GM21367 (cell line): ENCODE measurements around the gene RBM14.
A peak's percentile ranks its signal among the peaks of the same experiment; 100 is the strongest.
"Not testable (repeated sequence)": the region's sequence is repeated elsewhere in the genome, so short reads cannot be mapped to it uniquely, and the experiment has no call there.

Source experiments
- ATAC-seq: cut with Tn5 transposase; IDR thresholded peaks from one replicate; pipeline ENCODE4 v1.9.1; 2021; ENCODE audit not compliant: unreplicated experiment

Gene RBM14, protein sequence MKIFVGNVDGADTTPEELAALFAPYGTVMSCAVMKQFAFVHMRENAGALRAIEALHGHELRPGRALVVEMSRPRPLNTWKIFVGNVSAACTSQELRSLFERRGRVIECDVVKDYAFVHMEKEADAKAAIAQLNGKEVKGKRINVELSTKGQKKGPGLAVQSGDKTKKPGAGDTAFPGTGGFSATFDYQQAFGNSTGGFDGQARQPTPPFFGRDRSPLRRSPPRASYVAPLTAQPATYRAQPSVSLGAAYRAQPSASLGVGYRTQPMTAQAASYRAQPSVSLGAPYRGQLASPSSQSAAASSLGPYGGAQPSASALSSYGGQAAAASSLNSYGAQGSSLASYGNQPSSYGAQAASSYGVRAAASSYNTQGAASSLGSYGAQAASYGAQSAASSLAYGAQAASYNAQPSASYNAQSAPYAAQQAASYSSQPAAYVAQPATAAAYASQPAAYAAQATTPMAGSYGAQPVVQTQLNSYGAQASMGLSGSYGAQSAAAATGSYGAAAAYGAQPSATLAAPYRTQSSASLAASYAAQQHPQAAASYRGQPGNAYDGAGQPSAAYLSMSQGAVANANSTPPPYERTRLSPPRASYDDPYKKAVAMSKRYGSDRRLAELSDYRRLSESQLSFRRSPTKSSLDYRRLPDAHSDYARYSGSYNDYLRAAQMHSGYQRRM

DNA sequence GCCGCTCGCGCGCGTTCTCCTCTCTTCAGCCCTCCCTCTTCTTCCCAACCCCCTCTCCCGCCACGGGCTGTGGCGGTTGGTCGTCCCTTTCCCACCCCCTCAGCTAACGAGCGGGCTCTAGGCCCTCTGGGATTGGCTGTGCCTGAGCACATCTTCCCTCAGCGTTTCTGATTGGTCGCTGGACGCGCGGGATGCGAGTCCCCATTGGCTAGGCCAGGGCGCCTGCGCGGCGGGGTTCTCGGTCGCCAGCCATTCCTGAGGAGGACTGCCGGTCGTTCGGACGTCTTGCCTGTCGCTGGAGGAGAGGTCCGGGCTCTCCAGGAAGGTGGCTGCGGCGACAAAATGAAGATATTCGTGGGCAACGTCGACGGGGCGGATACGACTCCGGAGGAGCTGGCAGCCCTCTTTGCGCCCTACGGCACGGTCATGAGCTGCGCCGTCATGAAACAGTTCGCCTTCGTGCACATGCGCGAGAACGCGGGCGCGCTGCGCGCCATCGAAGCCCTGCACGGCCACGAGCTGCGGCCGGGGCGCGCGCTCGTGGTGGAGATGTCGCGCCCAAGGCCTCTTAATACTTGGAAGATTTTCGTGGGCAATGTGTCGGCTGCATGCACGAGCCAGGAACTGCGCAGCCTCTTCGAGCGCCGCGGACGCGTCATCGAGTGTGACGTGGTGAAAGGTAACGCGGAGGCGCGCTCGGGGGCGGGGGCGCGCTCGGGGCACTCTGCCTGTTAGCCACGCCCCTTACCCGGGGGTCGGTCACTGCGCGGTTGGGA lies at the start of gene RBM14:
Gene RBM14, plus strand, starts transcription at position 252 of the 776 bp plus-strand sequence. Its CDS starts 91 bp downstream, at position 343.
- ATAC-seq: peak; percentile 74

DNA sequence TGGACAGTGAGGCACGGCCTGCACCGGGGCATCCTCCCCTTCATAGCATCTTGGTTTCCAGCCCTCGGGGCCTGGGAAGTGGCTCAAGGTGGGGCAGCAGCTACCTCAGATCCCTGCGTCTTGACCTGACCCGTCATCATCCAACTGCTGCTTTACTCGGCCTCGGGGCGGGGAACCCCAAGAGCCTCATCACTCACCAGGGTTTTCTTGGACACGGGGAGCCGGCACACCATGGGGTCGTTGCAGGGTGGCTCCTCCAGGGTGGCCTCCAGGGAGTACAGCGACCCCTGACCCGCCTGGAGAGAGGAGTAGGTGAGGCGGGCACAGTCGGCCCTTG lies 48.7 kb upstream of the RBM14 start:
- ATAC-seq: no peak

DNA sequence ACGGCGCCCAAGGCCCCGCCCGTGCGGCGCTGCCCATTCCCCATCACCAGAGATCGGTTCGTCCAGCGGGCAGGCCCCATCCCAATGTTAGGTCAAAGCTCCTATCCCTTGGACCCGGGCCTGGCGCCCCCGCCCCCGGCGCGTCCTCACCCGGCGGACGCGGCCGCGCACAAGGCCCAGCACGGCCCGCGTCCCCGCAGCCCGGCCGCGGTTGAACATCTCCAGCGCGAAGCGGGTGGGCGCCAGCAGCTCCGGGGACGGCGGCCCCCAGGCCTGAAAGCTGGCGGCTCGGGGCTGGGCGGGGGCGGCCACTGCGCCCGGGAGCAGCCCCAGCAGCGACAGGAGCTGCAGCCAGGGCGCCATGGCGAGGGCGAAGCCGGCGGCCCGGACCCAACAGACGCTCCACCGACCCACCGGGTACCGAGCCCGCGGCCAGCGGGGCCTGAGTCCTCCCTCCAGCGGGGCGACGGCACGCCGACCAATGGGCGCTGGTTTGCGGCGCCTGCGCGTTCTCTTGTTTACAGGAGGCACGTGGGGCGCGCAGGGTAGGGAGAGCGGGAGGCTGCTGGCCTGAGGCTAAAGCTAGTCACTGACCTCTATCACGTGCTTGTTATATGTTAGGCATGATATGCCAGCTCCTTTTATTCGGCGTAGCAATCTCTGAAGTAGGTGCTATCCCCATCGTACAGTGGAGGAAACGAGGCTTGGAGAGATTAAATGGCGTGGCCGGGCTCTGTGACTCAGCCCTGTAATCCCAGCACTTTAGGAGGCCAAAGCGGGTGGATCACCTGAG lies 48.1 kb upstream of the RBM14 start, which contains the start of gene CTSF:
Gene CTSF, minus strand, starts transcription at position 483 of the 793 bp plus-strand sequence. Its CDS starts 120 bp downstream, at position 363.
- no peak for ATAC-seq

DNA sequence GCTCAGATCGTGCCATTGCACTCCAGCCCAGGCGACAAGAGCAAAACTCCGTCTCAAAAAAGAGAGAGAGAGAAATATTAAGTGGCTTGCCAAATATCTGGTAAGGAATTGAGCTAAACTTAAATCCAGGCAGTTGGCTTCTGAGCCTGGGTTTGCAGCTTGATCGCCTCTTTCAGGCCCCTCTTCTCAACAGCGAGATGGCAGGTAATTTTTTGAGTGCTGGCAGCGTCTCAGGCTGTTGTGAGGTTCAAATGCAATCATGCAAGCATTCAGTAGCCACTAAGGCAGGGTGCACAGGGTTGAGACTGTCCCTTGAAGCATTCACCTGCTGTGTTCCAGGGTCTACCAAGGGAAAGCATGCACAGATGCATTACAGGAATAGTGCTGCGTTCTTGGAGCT lies 47.4 kb upstream of the RBM14 start:
- no peak for ATAC-seq

DNA sequence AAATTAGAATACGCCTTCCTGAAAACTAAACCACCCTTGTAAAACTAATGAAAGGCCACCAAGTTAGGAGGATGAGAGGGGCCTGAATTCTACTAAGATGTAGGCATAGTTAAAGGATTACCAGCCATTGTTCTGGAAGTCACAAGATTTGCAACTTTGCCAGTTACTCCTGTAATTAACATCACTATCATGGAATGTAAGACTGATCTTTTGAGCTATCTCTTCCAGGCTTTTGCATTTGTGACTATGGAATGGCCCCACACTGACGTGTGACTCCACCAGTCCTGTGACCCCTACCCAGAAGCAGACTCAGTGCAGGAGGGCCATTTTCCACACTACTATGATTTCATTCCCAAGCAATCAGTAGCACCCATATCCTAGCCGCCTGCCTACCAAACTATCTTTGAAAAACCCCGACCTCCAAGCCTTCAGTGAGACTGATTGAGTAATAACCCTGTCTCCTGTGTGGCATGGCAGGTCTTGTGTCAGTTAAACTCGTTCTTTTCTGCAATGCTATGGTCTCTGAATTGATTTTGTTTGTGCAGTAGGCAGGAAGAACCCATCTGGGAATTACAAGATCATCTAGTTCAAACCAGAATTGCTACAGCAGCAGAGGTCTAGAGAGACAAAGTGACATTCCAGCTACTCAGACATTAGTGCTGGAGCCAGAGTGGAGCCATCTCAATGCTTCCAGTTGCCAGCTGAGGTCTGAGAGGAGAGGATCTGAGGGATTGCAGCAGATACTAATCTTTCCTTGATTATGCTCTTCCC lies 46.2 kb upstream of the RBM14 start:
- no peak for ATAC-seq

DNA sequence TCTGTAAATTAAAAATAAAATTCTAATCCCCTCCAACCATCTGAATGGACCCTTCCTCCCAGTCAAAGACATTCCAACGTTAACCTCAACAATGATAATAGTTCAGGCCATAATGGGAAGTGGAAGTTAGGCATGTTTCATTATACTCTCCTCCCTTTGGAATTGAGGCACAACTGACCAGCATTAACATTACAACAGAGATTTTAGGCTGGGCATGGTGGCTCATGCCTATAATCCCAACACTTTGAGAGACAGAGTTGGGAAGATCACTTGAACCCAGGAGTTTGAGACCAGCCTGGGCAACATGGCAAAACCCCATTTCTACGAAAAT lies 45.6 kb upstream of the RBM14 start:
- ATAC-seq: no peak

DNA sequence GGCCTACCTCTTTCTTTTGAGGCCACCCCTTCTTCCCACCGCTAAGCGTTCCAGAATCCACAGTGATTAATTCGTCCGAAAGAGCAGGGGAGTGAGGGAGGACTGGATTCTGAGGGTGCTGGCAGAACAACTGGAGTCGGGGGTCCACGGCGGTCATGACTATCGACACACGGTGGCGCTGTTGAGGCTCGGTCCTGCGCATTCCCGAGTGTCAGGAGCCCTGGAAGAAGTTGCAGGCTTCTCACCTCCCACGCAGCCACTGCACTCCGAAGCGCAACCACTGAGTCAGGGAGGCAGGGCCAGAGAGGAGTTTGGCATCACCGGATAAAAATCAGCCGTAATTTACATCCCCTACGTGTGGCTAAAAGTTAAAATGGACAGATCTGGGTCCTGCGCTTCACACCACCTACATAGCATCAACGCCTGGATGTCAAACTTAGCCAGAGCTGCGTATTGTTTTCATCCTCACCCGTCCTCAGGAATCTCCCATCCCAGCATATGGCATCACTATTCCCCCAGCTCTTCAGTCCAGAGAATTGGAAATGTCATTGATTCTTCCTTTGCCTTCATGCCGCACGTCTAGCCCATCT lies 37.3 kb upstream of the RBM14 start:
- ATAC-seq: no peak

DNA sequence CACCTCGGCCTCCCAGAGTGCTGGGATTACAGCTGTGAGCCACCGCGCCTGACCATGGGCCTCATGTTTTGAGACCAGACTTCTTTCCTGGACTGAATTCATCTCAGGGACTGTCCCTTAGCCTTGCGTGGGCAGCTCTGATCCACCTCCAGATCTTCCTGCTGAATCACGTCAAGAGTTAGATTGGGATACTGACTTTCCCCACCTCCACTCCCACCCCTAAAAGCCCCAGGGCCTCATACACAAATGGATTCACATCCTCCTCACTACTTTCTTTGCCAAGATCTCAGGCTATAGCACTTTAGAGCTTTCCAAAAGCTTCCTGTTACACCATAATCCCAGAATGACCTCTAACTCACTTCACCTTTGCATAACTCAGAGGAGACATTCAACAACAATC lies 35.6 kb upstream of the RBM14 start:
- no peak for ATAC-seq

DNA sequence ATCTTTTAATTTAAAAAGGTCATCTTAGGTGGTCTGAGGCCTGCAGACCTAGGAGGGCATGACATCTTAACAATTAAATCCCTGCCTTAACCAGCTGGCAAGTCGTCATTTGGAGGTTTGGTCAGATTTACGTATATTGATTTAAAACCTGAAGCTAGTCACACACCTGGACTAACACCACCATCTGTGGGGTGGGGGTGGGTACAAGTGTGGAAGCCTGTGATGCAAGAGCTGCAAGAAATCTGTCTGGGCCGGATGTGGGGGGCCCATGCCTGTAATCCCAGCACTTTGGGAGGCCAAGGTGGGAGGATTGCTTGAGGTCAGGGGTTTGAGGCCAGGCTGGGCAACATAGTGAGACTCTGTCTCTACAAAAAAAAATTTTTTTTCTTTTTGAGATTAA lies 35.2 kb upstream of the RBM14 start:
- ATAC-seq: no peak

DNA sequence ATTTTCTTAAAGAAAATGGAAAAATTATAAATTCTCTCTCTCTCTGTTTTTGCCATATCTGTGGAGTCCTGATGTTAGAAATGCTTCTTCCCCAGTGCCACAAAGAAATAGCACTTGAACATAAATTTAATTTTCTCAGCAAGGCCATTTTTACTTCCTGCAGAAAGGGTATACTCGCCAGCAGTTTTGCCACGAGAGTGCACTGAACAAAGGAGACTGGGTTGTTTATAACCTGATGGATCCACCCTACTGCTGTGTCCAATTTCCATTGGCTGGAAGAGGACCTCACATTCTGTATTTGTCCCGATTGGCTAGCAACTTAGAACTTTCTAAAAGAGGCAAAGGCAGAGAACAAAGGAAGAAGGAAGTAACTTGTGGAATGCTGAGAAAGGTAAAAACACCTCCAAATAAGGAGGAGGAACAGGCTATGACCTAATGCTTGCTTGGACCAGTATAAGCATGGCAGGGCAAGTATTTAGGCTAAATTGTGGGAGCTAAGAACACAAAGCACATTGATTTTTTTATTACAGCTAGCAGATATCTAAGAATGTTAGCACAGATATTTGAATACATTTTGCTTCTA lies 33.8 kb upstream of the RBM14 start:
- ATAC-seq: not testable (repeated sequence)

DNA sequence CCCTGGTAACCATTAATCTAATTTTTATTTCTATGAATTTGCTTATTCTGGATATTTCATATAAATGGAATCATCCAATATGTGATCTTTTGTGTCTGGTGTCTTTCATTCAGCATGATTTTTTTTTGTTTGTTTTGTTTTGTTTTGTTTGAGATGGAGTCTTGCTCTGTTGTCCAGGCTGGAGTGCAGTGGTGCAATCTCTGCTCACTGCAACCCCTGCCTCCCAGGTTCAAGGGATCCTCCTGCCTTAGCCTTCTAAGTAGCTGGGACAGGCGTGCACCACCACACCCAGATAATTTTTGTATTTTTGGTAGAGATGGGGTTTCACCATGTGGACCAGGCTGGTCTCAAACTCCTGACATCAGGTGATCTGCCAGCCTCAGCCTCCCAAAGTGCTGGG lies 31.0 kb upstream of the RBM14 start:
- not testable (repeated sequence) for ATAC-seq

DNA sequence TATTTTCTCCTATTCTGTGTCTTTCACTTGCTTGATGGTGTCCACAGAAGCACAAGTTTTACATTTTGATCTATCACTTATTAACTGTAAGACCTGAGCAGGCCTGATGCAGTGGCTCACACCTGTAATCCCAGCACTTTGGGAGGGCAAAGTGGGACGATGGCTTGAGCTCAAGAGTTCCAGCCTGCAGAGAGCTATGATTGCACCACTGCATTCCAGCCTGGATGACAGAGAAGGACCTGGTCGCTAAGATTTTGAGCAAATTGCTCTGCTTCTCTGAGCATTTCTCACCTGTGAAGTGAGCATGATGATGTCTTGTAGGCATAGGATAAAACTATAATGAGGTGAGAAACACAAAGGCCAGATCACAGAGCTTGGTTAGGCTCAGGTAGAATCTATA lies 30.3 kb upstream of the RBM14 start:
- ATAC-seq: no peak

DNA sequence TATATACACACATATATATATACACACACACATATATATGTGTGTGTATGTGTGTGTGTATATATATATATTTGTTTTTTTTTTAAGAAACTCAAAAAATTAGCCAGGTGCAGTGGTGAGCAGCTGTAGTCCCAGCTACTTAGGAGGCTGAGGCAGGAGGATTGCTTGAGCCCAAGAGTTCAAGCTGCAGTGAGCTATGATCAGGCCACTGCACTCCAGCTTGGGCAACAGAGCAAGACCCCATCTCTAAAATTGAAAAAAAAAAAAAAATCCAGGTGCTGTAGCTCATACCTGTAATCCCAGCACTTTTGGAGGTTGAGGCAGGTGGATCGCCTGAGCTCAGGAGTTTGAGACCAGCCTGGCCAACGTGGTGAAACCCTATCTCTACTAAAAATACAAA lies 27.1 kb upstream of the RBM14 start:
- not testable (repeated sequence) for ATAC-seq

DNA sequence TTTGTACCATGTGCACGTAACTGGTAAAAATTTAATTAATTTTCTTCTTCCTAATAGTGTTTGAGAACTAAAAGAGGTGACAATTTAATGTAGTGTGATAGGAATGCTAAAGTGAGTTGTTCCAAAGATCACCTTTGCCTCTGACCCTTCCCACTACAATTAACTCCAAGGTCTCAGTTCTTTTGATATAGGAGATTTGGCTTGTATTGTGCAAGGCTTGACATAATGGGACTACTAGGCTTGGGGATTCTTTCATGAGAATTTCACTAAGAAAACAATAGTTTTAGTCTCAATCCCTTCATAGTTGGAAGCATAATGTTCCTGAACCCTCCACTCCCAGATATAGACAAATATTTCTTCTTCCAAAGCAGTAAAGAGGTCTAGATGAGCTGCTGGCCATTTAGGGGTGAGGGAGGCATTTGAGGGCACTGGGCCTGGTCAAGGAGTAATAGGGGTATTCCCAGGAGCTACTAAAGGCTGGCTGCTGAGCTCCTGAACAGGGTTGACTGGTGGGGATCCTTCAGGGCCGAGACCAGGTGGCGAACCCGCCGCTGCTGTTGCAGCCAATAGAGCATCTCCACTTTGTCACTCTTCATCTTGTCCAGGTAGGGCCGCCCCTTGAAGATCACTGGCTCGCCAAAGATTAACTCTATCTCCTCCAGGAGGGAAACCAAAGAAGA lies 26.3 kb upstream of the RBM14 start:
- no peak for ATAC-seq

DNA sequence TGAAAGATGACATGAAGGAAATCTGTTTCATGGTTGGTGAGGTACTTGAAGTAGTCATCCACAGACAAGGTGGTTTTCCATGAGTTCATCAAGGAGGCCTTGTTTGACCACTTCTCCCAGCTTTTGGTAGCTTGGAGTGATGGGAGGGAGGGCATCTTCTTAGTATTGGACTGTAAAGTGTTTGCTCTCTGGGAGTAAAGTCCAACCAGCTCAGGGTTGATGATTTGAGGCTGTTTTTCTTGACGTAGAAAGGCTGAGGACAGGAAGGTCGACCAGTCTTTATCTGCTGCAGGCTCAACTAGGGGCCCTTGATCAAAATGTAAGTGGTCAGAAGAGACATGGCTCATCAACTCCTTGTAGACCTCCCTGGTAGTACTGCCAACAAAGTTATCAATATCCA lies 25.3 kb upstream of the RBM14 start:
- no peak for ATAC-seq

DNA sequence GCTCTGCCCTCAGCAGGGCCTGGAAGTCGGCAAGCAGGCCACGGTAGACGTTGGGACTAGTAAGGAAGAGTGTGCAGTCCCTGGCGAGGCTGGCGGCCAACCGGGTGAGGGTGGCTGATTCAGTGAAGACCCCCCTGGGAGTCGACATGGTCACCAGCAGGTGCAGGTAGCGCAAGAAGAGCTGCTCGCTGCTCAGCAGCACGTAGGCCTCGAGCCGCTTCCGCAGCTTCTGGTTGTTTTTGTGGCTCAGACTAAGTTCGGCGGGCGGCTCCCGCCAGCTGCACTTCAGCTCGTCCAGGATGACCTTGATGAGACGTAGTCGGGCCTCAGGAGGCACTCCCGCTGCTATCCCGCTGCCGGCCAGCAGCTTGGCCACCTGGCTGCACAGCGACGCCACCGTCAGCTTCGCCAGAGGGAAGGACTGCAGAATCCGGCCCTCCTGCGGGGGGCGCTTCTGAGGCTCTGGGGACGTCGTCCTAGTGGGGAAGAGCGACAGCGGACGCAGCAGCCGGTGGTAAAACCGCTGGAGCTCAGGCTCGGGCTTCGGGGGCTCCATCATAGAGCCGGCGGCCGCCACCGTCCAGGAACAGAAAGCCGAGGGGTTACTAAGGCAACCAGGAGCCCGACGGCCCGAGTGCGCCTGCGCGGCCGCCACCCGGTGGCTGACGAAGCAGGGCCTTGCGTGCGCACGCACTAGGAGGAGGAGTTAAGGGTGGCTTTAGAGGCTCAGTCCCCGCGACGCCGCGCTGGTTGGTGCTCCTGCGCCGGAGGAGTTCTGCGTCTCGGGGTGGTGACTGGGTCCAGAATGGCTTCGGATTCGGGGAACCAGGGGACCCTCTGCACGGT lies 23.8 kb upstream of the RBM14 start, which contains the start of the genes CCDC87 and CCS:
Gene CCDC87, minus strand, starts transcription at position 607 of the 846 bp plus-strand sequence. Its CDS starts 48 bp downstream, at position 559.
Gene CCS, plus strand, starts transcription at position 729 of the 846 bp plus-strand sequence. Its CDS starts 77 bp downstream, at position 806.
- peak; percentile 77 for ATAC-seq

DNA sequence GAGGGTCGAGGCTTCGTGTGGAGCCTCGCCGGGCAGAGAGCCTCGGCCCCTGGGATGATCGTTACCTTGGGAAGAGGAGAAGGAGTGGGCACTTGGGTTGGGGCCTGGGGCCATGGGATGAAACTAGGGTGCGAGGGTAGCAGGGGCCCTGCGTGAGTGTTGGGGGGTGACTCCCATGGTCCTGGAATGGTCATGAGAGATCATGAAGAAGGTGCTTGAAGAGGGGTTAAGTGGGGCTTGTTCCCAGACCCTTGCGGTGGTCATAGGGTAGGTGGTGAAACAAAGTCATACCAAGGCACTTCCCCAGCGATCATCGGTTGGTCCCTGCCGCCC lies 23.2 kb upstream of the RBM14 start:
- peak; percentile 6 for ATAC-seq

DNA sequence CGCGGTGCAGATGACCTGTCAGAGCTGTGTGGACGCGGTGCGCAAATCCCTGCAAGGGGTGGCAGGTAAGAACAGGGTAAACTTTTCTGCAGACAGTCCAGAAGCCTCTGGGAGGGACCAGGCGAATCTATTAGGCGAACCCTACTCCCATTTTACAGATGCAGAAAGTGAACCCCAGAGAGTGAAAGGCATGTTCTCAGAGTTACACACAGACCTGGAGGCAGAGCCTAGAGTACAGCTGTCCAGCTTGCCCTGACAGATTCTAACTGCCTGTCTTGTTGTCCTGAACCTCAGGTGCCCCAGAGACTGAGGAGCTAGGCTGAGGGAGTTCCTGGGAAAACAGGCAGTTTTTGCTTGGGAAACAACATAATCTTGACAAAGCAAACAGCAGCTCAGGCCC lies 22.8 kb upstream of the RBM14 start:
- no peak for ATAC-seq
